Epithelial cell of esophagus (primary cell): ENCODE data around the gene EVX1.

Source experiments
- DNase-seq: peaks from one replicate; pipeline ENCODE4 v3.0.0; 2010; ENCODE audit warnings: low read depth
- H3K4me3 ChIP-seq: 2 replicates; pipeline ENCODE4 v1.5.1; 2011; ENCODE audit warnings: mild to moderate bottlenecking, low read length, control low read depth
- CTCF ChIP-seq: IDR thresholded peaks from 2 replicates; pipeline ENCODE4 v1.5.1; 2011; ENCODE audit warnings: low read depth, mild to moderate bottlenecking, low read length, control low read depth, inconsistent platforms; ENCODE audit not compliant: insufficient read depth; ENCODE audit errors: missing control alignments

The EVX1 gene

GRCh38 chr7:27207348-27207985 lies 35.1 kb upstream of the EVX1 start:
- H3K4me3 ChIP-seq = no peak overlapping the region
- TF ChIP-seq CTCF = no peak
- DNase-seq = no peak

DNA sequence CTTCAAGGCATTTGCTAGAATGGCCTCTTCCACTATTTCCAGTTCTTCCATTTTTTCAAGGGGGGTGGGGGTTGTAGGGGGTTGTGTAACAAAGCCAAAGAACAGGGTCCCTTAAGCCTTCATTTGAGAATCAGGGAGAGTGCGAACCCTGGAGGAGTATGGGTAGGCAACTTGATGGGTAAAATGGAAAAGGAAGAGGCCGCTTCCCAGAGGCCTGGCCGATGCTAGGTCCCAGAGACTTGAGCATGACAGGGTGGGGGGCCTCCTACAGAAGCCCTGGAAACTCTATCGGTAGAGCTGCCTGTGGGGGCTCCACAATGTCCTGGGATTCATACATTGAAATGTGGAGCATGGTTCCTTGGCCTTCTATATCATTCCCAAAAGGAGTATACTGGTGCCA lies 33.6 kb upstream of the EVX1 start:
- TF ChIP-seq CTCF = no peak
- DNase-seq = no peak
- no peak overlapping the region for H3K4me3 ChIP-seq

GRCh38 chr7:27209933-27210440 lies 32.6 kb upstream of the EVX1 start:
- H3K4me3 ChIP-seq = no peak overlapping the region
- TF ChIP-seq CTCF = no peak
- no peak for DNase-seq

DNA sequence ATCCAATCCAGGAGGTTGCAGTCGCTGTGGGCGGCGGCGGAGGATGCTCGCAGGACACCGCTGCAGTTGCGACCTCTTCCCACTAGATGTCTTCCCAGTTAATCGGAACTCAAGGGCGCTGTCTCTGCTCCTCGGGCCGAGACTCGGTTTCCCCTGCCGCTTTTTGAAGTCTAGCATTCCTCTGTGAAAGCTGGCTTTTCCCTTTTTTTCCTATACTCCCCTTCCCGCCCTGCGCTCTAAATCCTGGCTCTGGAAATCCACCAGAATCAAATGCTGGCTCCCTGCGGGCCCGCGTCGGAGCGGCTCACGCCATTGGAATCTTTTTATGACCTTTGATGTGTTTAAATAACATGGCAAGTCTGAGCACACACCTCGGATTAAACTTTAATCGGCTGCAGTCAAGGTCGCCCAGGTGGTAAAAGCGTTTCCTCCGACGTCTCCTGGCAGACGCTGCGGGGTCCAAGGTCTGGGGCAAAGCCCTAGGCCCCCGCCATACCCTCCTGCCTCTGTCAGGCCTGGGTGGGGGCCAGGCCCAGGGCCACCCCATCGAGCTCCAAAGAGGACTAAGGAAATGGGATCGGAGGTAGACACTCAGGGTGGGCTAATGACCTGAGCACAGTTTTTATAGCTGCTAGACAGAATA lies 32.0 kb upstream of the EVX1 start:
- TF ChIP-seq CTCF = peak; percentile 78
- H3K4me3 ChIP-seq = peak overlapping the region; percentile 21
- DNase-seq = peak; percentile 55

DNA sequence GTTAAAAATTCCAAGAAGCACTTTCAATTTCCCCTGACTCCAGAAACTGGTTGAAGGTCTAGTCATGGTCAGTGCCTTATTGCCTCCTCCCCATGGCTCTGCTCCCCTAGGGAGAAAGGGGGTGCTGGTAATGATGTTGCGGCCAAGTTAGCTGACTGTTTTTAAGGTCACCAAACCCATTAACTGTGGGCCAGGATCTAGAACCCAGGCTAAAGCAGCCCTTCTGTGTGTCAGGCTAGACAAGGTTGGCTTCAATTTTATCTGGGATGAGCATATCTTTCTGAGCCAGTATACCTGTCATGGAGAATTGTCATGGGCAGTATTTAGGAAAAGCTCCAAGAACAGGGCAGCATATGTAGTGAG lies 31.5 kb upstream of the EVX1 start:
- no peak for DNase-seq
- H3K4me3 ChIP-seq = no peak overlapping the region
- no peak for TF ChIP-seq CTCF

DNA sequence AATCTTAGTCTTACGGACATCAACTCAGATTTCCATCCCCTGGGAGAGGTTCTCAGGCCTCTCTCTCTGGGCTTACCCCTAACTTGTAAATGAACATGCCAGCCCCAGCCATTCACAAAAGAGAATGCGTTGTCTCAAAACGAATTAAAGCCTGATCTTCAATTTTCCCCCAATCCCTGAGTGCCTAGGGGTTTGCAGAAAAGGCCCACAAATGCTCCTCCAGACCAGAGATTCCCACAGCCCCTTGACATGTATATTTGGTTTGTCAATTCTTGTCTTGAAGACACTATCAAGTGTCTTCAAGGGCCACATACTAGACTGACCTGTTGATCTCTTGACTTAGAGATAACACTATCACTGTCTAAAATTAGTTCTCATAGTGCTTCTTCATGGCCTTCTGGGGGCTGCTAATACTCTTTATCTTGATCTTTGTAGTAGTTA lies 30.8 kb upstream of the EVX1 start:
- DNase-seq = no peak
- H3K4me3 ChIP-seq = no peak overlapping the region
- TF ChIP-seq CTCF = no peak
